A549 (cell line): ENCODE results near the gene KNDC1.

Source experiments
- BHLHE40 ChIP-seq: IDR thresholded peaks from 2 replicates; pipeline ENCODE4 v1.6.1; 2012; ENCODE audit warnings: low read depth, low read length, inconsistent platforms
- MAFK ChIP-seq: fragments of 450-650 bp; IDR thresholded peaks from 2 replicates; pipeline ENCODE4 v1.6.1; 2014; ENCODE audit not compliant: partially characterized antibody
- PHF8 ChIP-seq: fragments of 200-600 bp; sonication (generic); IDR thresholded peaks from 2 replicates; pipeline ENCODE4 v1.6.1; 2016; ENCODE audit warnings: low read depth, mild to moderate bottlenecking, antibody characterized with exemption, moderate library complexity, borderline replicate concordance
- POLR2A ChIP-seq: IDR thresholded peaks from 2 replicates; pipeline ENCODE4 v1.6.1; 2012; ENCODE audit warnings: mild to moderate bottlenecking, low read length
- RAD21 ChIP-seq, 2 experiments: fragments of >200 bp in 1 of 2; sonication (Bioruptor Twin) in 1 of 2; formaldehyde crosslinking in 1 of 2; IDR thresholded peaks in 1 of 2; conservative IDR thresholded peaks in 1 of 2; 2 replicates in 1 of 2; 3 replicates in 1 of 2; pipeline ENCODE4 v1.6.1; 2012 to 2018; ENCODE audit warnings: inconsistent platforms in 1 of 2
- SMC3 ChIP-seq: fragments of >200 bp; sonication (Bioruptor Twin); formaldehyde crosslinking; IDR thresholded peaks from 3 replicates; pipeline ENCODE4 v1.6.1; 2018; ENCODE audit warnings: inconsistent platforms
- TF ChIP-seq, protein P1 (sequence below): fragments of >200 bp; sonication (Bioruptor Twin); formaldehyde crosslinking; IDR thresholded peaks from 3 replicates; pipeline ENCODE4 v1.5.1; 2016
- TF ChIP-seq, protein P2 (sequence below): fragments of 150-350 bp; IDR thresholded peaks from 2 replicates; pipeline ENCODE4 v1.6.1; 2014; ENCODE audit warnings: low read depth, mild to moderate bottlenecking, low read length
- TF ChIP-seq, protein P3 (sequence below): fragments of 450-650 bp; IDR thresholded peaks from 2 replicates; pipeline ENCODE4 v1.6.1; 2014; ENCODE audit warnings: antibody characterized with exemption

DNA sequence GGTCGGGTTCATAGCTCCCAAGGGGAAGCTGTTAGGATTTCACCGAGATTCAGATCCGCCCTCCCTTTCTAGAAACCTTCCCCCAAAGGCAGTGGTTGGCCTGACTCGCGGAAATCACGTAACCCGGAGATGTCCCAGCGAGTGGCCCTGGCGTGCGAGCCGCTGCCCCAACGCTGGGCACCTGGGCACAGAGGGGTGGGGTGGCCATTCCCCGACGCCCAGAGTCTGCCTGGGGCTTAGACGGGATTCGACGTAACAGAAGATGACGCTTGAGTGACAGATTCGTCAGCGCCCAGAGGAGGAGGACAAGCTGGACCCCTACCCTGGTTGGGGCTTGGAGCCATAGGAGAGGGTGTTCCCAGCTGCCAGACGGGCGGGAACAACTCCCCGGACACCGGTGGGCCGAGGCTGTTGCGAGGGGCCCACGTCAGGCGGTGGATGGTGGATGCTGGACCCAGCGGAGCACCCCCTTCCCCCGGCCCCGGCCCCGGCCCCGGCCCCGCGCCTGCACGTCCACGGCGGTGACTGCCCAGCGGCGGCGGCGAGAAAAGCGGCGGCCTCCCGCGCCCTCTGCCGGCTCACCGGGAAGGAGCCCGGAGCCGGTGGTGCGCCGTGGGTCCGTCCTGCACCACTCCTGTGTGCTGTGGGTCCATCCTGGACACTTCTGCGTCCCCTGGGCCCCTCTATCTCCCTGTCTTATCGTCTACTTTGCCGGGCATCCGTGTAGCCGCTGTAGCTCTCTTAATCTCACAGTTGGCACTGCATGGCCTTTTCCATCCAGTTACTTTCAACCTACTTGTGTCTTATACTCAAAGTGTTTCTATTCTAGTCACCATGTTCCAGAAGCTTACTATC is 35.4 kb upstream of the KNDC1 start:
- TF ChIP-seq, protein P1, sequence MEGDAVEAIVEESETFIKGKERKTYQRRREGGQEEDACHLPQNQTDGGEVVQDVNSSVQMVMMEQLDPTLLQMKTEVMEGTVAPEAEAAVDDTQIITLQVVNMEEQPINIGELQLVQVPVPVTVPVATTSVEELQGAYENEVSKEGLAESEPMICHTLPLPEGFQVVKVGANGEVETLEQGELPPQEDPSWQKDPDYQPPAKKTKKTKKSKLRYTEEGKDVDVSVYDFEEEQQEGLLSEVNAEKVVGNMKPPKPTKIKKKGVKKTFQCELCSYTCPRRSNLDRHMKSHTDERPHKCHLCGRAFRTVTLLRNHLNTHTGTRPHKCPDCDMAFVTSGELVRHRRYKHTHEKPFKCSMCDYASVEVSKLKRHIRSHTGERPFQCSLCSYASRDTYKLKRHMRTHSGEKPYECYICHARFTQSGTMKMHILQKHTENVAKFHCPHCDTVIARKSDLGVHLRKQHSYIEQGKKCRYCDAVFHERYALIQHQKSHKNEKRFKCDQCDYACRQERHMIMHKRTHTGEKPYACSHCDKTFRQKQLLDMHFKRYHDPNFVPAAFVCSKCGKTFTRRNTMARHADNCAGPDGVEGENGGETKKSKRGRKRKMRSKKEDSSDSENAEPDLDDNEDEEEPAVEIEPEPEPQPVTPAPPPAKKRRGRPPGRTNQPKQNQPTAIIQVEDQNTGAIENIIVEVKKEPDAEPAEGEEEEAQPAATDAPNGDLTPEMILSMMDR = peak; percentile 79
- peak; percentile 76 to 88 for TF ChIP-seq RAD21 (conservative IDR thresholded peaks at IDR 0.05 in 1 of 2, IDR thresholded peaks at IDR 0.05 in 1 of 2)
- TF ChIP-seq POLR2A = no peak
- TF ChIP-seq BHLHE40 = no peak
- peak; percentile 94 for TF ChIP-seq SMC3
- TF ChIP-seq, protein P2, sequence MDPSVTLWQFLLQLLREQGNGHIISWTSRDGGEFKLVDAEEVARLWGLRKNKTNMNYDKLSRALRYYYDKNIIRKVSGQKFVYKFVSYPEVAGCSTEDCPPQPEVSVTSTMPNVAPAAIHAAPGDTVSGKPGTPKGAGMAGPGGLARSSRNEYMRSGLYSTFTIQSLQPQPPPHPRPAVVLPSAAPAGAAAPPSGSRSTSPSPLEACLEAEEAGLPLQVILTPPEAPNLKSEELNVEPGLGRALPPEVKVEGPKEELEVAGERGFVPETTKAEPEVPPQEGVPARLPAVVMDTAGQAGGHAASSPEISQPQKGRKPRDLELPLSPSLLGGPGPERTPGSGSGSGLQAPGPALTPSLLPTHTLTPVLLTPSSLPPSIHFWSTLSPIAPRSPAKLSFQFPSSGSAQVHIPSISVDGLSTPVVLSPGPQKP = no peak
- TF ChIP-seq, protein P3, sequence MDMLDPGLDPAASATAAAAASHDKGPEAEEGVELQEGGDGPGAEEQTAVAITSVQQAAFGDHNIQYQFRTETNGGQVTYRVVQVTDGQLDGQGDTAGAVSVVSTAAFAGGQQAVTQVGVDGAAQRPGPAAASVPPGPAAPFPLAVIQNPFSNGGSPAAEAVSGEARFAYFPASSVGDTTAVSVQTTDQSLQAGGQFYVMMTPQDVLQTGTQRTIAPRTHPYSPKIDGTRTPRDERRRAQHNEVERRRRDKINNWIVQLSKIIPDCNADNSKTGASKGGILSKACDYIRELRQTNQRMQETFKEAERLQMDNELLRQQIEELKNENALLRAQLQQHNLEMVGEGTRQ = no peak
- TF ChIP-seq MAFK = no peak
- TF ChIP-seq PHF8 = no peak
